AG04450 (cell line): ENCODE measurements around the gene APOBEC3C. TPM values are rescaled to one million over a fixed set of nuclear protein-coding genes. Genes with fewer than 3 reads are reported as not detected.
"Not testable (repeated sequence)": the region's sequence is repeated elsewhere in the genome, so short reads cannot be mapped to it uniquely, and the experiment has no call there.

Experiments
- CTCF ChIA-PET: fragments of 300-600, 350-600 bp; formaldehyde crosslinking; extraction: SDS; loops from one replicate; lab custom pipeline; 2022; ENCODE audit warnings: antibody characterized with exemption, inconsistent platforms; lab: Charles Lee
- POLR2A ChIA-PET: fragments of 350-600 bp; formaldehyde crosslinking; extraction: SDS; loops from one replicate; lab custom pipeline; 2021; ENCODE audit warnings: antibody characterized with exemption, inconsistent platforms; lab: Yijun Ruan, JAX
- DNase-seq: peaks from one replicate; pipeline ENCODE4 v3.0.0-alpha.2; 2011; ENCODE audit warnings: low read depth, low spot score
- H3K27ac ChIP-seq: one replicate; pipeline ENCODE4 v1.5.1; 2012; ENCODE audit warnings: low read depth, low read length, control low read depth
- H3K27me3 ChIP-seq: one replicate; pipeline ENCODE4 v1.6.0; 2012; ENCODE audit warnings: low read length; ENCODE audit not compliant: control insufficient read depth, insufficient read depth
- H3K4me3 ChIP-seq: 2 replicates; pipeline ENCODE4 v1.5.1; 2011; ENCODE audit warnings: mild to moderate bottlenecking, low read depth, low read length, control low read depth
- H3K9me3 ChIP-seq: 2 replicates; pipeline ENCODE4 v1.5.1; 2012; ENCODE audit warnings: low read length; ENCODE audit not compliant: control insufficient read depth, insufficient read depth
- polyA plus RNA-seq: library from polyadenylated mRNA; depleted of rRNA; stranded (reverse); fragments of >200 nt; gene quantifications from 2 replicates; pipeline ENCODE4 v1.2.3, GENCODE V29; 2011; rRNA removed
- TF ChIP-seq, protein P1 (sequence below): IDR thresholded peaks from 2 replicates; pipeline ENCODE4 v1.5.1; 2011; ENCODE audit warnings: low read depth, low read length, control low read depth, inconsistent platforms

APOBEC3C gene
- polyA plus RNA-seq, 1 experiment = 35.5 TPM

DNA sequence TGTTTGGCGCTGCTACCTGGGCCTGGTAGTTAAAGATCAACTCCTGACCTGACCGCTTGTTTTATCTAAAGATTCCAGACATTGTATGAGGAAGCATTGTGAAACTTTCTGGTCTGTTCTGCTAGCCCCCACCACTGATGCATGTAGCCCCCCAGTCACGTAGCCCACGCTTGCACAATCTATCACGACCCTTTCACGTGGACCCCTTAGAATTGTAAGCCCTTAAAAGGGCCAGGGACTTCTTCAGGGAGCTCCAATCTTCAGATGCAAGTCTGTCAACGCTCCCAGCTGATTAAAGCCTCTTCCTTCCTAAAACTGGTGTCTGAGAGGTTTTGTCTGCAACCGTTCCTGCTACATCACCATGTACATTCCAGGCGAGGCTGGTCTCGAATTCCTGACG is 41.6 kb downstream of the APOBEC3C start:
- CTCF ChIA-PET = no interaction called here

DNA sequence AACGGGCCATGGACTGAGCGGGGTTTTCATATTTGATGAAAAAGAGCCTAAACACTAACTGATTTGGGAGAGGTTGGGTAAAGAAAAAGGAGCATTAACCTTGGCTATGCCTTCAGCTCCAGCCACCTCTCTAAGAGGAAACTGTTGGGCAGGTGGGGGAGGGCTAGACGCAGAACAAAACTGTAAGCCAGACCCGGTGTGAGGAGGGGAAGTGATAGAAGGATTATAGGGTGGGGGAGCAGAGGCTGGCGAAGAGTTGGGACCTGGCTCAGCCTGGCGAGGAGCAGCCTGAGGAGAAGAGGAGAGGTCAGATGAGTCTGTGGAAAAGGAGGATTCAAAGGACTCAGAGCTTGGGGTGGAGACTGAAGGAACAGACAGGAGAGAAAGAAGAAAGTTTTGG is 47.2 kb downstream of the APOBEC3C start:
- H3K27me3 ChIP-seq = peaks cover 35% of the 10 kb centered on the region
- H3K27ac ChIP-seq, POLR2A ChIA-PET, DNase-seq, H3K9me3 ChIP-seq, CTCF ChIA-PET, H3K4me3 ChIP-seq: not testable (repeated sequence)

More for the DNA sequence above, 41.6 kb downstream of the APOBEC3C start:
- POLR2A ChIA-PET = no interaction called here
- no peak overlapping the region for H3K27ac ChIP-seq
- DNase-seq = no peak
- H3K9me3 ChIP-seq = peaks cover 12% of the 10 kb centered on the region
- no peak overlapping the region for H3K4me3 ChIP-seq
- TF ChIP-seq, protein P1, sequence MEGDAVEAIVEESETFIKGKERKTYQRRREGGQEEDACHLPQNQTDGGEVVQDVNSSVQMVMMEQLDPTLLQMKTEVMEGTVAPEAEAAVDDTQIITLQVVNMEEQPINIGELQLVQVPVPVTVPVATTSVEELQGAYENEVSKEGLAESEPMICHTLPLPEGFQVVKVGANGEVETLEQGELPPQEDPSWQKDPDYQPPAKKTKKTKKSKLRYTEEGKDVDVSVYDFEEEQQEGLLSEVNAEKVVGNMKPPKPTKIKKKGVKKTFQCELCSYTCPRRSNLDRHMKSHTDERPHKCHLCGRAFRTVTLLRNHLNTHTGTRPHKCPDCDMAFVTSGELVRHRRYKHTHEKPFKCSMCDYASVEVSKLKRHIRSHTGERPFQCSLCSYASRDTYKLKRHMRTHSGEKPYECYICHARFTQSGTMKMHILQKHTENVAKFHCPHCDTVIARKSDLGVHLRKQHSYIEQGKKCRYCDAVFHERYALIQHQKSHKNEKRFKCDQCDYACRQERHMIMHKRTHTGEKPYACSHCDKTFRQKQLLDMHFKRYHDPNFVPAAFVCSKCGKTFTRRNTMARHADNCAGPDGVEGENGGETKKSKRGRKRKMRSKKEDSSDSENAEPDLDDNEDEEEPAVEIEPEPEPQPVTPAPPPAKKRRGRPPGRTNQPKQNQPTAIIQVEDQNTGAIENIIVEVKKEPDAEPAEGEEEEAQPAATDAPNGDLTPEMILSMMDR = no peak
- H3K27me3 ChIP-seq = peaks cover 26% of the 10 kb centered on the region

DNA sequence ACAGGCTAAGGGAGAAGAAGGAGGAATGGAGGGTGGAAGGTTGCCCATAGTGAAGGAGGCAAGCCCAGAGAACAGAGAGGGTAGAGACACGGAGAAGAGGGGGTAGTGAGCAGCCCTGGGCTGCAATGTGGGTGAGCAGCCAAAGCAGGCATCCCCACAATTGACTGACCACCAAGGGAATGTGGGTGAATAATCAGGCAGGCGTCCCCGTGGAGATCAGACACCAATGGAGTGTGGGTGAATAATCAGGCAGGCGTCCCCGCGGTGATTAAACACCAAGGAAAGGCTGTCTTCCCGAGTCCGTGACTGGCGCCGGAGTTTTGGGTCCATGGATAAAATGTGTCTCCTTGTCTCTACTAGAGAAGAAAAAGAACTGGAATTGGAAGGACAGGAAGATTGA is 47.9 kb downstream of the APOBEC3C start:
- H3K4me3 ChIP-seq, H3K27ac ChIP-seq, CTCF ChIA-PET, H3K9me3 ChIP-seq, DNase-seq, POLR2A ChIA-PET: not testable (repeated sequence)
- H3K27me3 ChIP-seq = peaks cover 35% of the 10 kb centered on the region

DNA sequence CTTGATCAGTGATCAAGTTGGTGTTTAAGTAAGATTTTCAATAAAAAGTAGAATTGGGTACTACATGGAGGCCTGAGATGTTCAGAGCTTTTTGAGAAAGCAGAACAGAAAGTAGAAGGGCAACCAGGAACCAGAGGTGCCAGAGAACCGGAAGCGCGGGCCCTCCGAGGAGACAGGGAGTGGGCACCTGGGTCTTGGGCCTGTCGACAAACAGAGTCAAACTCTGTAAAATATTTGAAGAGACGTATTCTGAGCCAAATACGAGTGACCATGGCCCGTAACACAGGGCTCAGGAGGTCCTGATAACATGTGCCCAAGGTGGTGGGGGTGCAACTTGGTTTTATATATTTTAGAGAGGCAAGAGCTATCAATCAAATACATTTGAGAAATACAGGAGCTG is 49.8 kb downstream of the APOBEC3C start:
- DNase-seq, H3K9me3 ChIP-seq, H3K4me3 ChIP-seq, H3K27ac ChIP-seq, POLR2A ChIA-PET: not testable (repeated sequence)
- H3K27me3 ChIP-seq = peaks cover 40% of the 10 kb centered on the region
- CTCF ChIA-PET = interaction anchor here (1.9 kb wide), 1 partner anchor 194 kb away, joined by 4 read pairs; no protein-coding TSS in a partner anchor

DNA sequence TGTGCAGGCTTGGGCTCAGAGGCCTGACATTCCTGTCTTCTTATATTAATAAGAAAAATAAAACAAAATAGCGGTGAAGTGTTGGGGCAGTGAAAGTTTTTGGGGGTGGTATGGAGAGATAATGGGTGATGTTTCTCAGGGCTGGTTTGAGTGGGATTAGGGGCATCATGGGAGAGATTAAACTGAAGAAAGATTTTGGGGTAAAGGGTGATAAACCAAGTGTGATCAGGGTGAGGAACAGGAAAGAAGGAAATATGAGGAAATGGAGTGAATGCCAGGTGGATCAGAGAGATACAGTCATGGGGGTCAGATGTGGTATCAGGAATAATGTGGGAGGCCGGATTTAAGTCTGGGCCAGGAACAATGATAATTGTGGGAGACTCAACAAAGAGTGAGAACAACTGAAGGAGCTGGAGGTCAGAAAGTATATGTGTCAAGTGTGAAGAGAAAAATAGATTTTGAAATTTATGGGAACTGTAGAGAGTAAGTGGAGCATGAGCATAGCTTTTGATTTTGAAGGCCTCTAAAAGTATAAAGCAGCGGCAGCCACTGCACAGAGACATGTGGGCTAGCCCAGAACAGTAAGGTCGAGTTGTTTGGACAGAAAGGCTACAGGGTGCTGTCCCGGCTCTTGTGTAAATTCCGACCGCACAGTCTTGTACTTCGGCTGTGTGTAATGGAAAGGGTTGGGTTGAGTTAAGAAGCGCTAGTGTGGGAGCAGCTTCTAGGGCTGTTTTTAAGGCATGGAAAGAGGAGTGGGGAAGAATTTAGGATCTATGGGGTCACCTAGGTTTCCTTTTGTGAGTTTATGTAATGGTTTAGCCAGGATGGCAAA is 52.6 kb downstream of the APOBEC3C start:
- CTCF ChIA-PET = interaction anchor here (0.9 kb wide), 1 partner anchor 63 kb away, joined by 3 read pairs; no protein-coding TSS in a partner anchor
- H3K27me3 ChIP-seq = peaks cover 25% of the 10 kb centered on the region
- H3K4me3 ChIP-seq, H3K9me3 ChIP-seq, DNase-seq, POLR2A ChIA-PET, H3K27ac ChIP-seq: not testable (repeated sequence)

DNA sequence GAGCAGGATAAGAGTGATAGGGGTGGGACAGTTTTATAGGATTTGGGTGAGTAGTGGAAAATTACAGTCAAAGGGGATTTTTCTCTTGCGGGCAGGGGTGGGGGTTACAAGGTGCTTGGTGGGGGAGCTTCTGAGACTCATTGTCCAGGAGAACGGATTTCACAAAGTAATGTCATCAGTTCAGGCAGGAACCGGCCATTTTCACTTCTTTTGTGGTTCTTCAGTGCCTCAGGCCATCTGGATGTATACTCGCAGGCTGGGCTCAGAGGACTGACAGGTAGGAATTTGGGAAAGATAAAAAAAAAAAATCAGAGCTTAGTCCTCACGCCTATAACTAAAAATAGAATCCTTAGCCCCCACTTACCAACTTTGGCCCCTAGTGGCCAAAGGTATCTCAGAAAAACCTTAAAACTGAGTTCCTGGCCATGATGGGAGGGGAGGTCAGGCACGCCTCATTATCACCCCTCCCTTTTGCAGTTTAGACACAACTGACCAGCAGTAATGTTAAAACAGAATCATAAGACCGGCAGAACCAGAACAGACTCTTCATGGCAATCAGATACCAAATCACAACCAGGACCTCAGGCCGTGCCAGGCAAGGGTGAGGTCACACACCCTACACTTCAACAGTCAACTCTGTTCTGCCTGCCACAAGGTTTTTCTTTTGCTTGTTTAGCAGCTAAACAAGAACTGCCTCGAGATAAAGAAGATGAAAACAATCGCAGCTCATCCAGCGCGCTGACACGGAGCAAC is 54.2 kb downstream of the APOBEC3C start:
- Histone ChIP-seq H3K4me3 (no peak overlapping the region), H3K27ac (no peak overlapping the region), H3K27me3 (peaks cover 22% of the 10 kb centered on the region), H3K9me3 (no peaks in the 10 kb centered on the region)
- TF ChIP-seq, protein P1 = 0 out of 2 replicates have a peak, but pooled peaks have one; percentile 4
- POLR2A ChIA-PET = no interaction called here
- no peak for DNase-seq
- CTCF ChIA-PET = no interaction called here

Other genes starting within 250 kb of the APOBEC3C start
- 12.6 and 15.5 TPM in 2 replicates for gene DNAL4, start 220.1 kb upstream of the APOBEC3C start, polyA plus RNA-seq
- gene NPTXR, start 170.2 kb upstream of the APOBEC3C start, polyA plus RNA-seq = 1.7 and 2.3 TPM in 2 replicates
- gene CBX6, start 142.0 kb upstream of the APOBEC3C start, polyA plus RNA-seq = 14.7 and 19.8 TPM in 2 replicates
- gene APOBEC3A, start 56.6 kb upstream of the APOBEC3C start, polyA plus RNA-seq = not detected in 2 replicates
- 12.5 TPM in 2 replicates for gene APOBEC3B, start 31.9 kb upstream of the APOBEC3C start, polyA plus RNA-seq
- gene APOBEC3D, start 6.9 kb downstream of the APOBEC3C start, polyA plus RNA-seq = 0.73 and 1.4 TPM in 2 replicates
- gene APOBEC3F, start 26.6 kb downstream of the APOBEC3C start, polyA plus RNA-seq = 7.9 and 9.8 TPM in 2 replicates
- 11.0 and 12.2 TPM in 2 replicates for gene APOBEC3G, start 63.0 kb downstream of the APOBEC3C start, polyA plus RNA-seq
- 0.11 and 0.42 TPM in 2 replicates for gene APOBEC3H, start 83.0 kb downstream of the APOBEC3C start, polyA plus RNA-seq
- 2.2 and 2.6 TPM in 2 replicates for gene CBX7, start 138.4 kb downstream of the APOBEC3C start, polyA plus RNA-seq
- gene PDGFB, start 230.7 kb downstream of the APOBEC3C start, polyA plus RNA-seq = 0.12 and 0.19 TPM in 2 replicates